ENCODE data around the gene USPL1.

Gene USPL1

GRCh38 chr13:30698488-30699005 is 80.8 kb downstream of the USPL1 start:
- no peak overlapping the region for H3K9ac ChIP-seq (ENCODE audit: low read depth, low read length)
- H3K27me3 ChIP-seq (ENCODE audit: insufficient read depth, low read length): no peaks in the 10 kb centered on the region
- peaks cover 14% of the 10 kb centered on the region for H3K4me1 ChIP-seq (ENCODE audit: insufficient read depth, low read length)
- H3K4me3 ChIP-seq (ENCODE audit: low read length): no peak overlapping the region
- H3K9me3 ChIP-seq (ENCODE audit: insufficient read depth, low read depth, low read length): no peaks in the 10 kb centered on the region
- H3K27ac ChIP-seq (ENCODE audit: low read depth, low read length): no peak overlapping the region
- 82% methylated on average over 15 of the region's 15 CpGs for WGBS
- no peaks in the 10 kb centered on the region for H3K36me3 ChIP-seq (ENCODE audit: insufficient read depth, low read length)

GRCh38 chr13:30700364-30700763 is 82.6 kb downstream of the USPL1 start:
- Histone ChIP-seq H3K36me3 (ENCODE audit: insufficient read depth, low read length) (no peaks in the 10 kb centered on the region), H3K27me3 (ENCODE audit: insufficient read depth, low read length) (no peaks in the 10 kb centered on the region), H3K4me1 (ENCODE audit: insufficient read depth, low read length) (peaks cover 14% of the 10 kb centered on the region), H3K9ac (ENCODE audit: low read depth, low read length) (no peak overlapping the region), H3K27ac (ENCODE audit: low read depth, low read length) (no peak overlapping the region), H3K9me3 (ENCODE audit: insufficient read depth, low read depth, low read length) (no peaks in the 10 kb centered on the region), H3K4me3 (ENCODE audit: low read length) (no peak overlapping the region)
- 88% methylated on average over 5 of the region's 5 CpGs for WGBS

GRCh38 chr13:30702006-30702405 is 84.3 kb downstream of the USPL1 start:
- Histone ChIP-seq H3K9ac (ENCODE audit: low read depth, low read length) (no peak overlapping the region), H3K4me3 (ENCODE audit: low read length) (no peak overlapping the region), H3K9me3 (ENCODE audit: insufficient read depth, low read depth, low read length) (no peaks in the 10 kb centered on the region), H3K36me3 (ENCODE audit: insufficient read depth, low read length) (no peaks in the 10 kb centered on the region), H3K4me1 (ENCODE audit: insufficient read depth, low read length) (no peaks in the 10 kb centered on the region), H3K27me3 (ENCODE audit: insufficient read depth, low read length) (no peaks in the 10 kb centered on the region), H3K27ac (ENCODE audit: low read depth, low read length) (no peak overlapping the region)
- 98% methylated on average over 4 of the region's 4 CpGs for WGBS

- Histone ChIP-seq H3K4me1 (ENCODE audit: insufficient read depth, low read length) (no peaks in the 10 kb centered on the region), H3K9ac (ENCODE audit: low read depth, low read length) (no peak overlapping the region), H3K9me3 (ENCODE audit: insufficient read depth, low read depth, low read length) (no peaks in the 10 kb centered on the region), H3K36me3 (ENCODE audit: insufficient read depth, low read length) (no peaks in the 10 kb centered on the region), H3K27ac (ENCODE audit: low read depth, low read length) (no peak overlapping the region), H3K27me3 (ENCODE audit: insufficient read depth, low read length) (no peaks in the 10 kb centered on the region), H3K4me3 (ENCODE audit: low read length) (no peak overlapping the region)
- 91% methylated on average over 6 of the region's 6 CpGs for WGBS
These were observed 86.9 kb downstream of the USPL1 start for GRCh38 chr13:30704596-30704995.

GRCh38 chr13:30705680-30706079 is 88.0 kb downstream of the USPL1 start:
- Histone ChIP-seq H3K9me3 (ENCODE audit: insufficient read depth, low read depth, low read length) (no peaks in the 10 kb centered on the region), H3K27me3 (ENCODE audit: insufficient read depth, low read length) (no peaks in the 10 kb centered on the region), H3K4me3 (ENCODE audit: low read length) (no peak overlapping the region), H3K4me1 (ENCODE audit: insufficient read depth, low read length) (no peaks in the 10 kb centered on the region), H3K27ac (ENCODE audit: low read depth, low read length) (no peak overlapping the region), H3K36me3 (ENCODE audit: insufficient read depth, low read length) (no peaks in the 10 kb centered on the region), H3K9ac (ENCODE audit: low read depth, low read length) (no peak overlapping the region)
- WGBS: 65% methylated on average over 4 of the region's 4 CpGs

- no peak overlapping the region for H3K27ac ChIP-seq (ENCODE audit: low read depth, low read length)
- no peaks in the 10 kb centered on the region for H3K36me3 ChIP-seq (ENCODE audit: insufficient read depth, low read length)
- H3K9ac ChIP-seq (ENCODE audit: low read depth, low read length): no peak overlapping the region
- no peaks in the 10 kb centered on the region for H3K27me3 ChIP-seq (ENCODE audit: insufficient read depth, low read length)
- 82% methylated on average over 2 of the region's 3 CpGs for WGBS
- no peaks in the 10 kb centered on the region for H3K9me3 ChIP-seq (ENCODE audit: insufficient read depth, low read depth, low read length)
- H3K4me3 ChIP-seq (ENCODE audit: low read length): no peak overlapping the region
- H3K4me1 ChIP-seq (ENCODE audit: insufficient read depth, low read length): no peaks in the 10 kb centered on the region
These were observed 90.8 kb downstream of the USPL1 start for GRCh38 chr13:30708541-30708940.
